Measurements from ENCODE around the gene RXFP1.

Gene RXFP1

DNA sequence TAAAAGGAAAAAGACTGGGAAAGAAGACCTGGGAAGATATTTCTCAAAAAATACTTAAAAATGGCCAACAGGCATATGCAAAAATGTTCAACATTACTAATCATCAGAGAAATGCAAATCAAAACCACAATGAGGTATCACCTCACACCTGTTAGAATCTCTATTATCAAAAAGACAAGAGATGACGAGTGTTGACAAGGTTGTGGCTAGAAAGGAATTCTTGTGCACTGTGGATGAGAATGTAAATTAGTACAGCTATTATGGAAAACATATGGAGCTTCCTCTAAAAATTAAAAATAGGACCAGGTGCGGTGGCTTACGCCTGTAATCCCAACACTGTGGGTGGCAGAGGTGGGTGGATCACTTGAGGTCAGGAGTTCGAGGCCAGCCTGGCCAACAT lies 100.0 kb downstream of the RXFP1 start:
- no peaks in the 10 kb centered on the region for H3K79me2 ChIP-seq (ENCODE audit: insufficient read depth, low read length)
- H3K4me3 ChIP-seq (ENCODE audit: insufficient read depth, low read length, poor library complexity, severe bottlenecking) = no peak overlapping the region
- H3K36me3 ChIP-seq (ENCODE audit: low read length) = no peaks in the 10 kb centered on the region
- TF ChIP-seq, protein P1, sequence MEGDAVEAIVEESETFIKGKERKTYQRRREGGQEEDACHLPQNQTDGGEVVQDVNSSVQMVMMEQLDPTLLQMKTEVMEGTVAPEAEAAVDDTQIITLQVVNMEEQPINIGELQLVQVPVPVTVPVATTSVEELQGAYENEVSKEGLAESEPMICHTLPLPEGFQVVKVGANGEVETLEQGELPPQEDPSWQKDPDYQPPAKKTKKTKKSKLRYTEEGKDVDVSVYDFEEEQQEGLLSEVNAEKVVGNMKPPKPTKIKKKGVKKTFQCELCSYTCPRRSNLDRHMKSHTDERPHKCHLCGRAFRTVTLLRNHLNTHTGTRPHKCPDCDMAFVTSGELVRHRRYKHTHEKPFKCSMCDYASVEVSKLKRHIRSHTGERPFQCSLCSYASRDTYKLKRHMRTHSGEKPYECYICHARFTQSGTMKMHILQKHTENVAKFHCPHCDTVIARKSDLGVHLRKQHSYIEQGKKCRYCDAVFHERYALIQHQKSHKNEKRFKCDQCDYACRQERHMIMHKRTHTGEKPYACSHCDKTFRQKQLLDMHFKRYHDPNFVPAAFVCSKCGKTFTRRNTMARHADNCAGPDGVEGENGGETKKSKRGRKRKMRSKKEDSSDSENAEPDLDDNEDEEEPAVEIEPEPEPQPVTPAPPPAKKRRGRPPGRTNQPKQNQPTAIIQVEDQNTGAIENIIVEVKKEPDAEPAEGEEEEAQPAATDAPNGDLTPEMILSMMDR (IDR thresholded peaks at IDR 0.05; ENCODE audit: insufficient read depth, low read length, poor library complexity, severe bottlenecking) = no peak
- no peak for TF ChIP-seq EZH2phosphoT487 (conservative IDR thresholded peaks at IDR 0.05; ENCODE audit: low read length)
- H3K9me3 ChIP-seq (ENCODE audit: insufficient read depth, low read length) = no peaks in the 10 kb centered on the region
- H3K27ac ChIP-seq (ENCODE audit: low read depth, low read length) = no peak overlapping the region
- H3K4me2 ChIP-seq (ENCODE audit: low read depth, low read length, poor library complexity, severe bottlenecking) = no peak overlapping the region
- no peak overlapping the region for H3K9ac ChIP-seq (ENCODE audit: low read length)
- no peak overlapping the region for H2AFZ ChIP-seq (ENCODE audit: low read depth, low read length, severe bottlenecking)
- no peaks in the 10 kb centered on the region for H3K9me2 ChIP-seq (replicated peaks; ENCODE audit: insufficient read depth, low read length)
- H3K27me3 ChIP-seq (ENCODE audit: low read length) = no peaks in the 10 kb centered on the region
- H4K20me1 ChIP-seq (ENCODE audit: low read depth, low read length) = no peaks in the 10 kb centered on the region
- no peaks in the 10 kb centered on the region for H3F3A ChIP-seq (ENCODE audit: insufficient read depth)

DNA sequence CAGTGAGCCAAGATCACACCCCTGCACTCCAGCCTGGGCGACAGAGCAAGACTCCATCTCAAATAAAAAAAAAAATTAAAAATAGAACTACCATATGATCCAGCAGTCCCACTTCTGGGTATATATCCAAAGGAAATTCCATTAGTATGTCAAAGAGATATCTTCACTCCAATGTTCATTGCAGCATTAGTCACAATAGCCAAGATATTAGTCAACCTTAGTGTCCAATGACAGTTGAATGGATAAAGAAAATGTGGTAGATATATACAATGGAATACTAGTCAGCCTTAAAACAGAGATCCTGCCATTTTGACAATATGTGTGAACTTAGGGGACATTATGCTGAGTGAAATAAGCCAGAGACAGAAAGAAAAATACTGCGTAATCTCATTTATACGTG lies 100.6 kb downstream of the RXFP1 start:
- H4K20me1 ChIP-seq (ENCODE audit: low read depth, low read length) = no peaks in the 10 kb centered on the region
- H3K9me3 ChIP-seq (ENCODE audit: insufficient read depth, low read length) = no peaks in the 10 kb centered on the region
- no peak for TF ChIP-seq EZH2phosphoT487 (conservative IDR thresholded peaks at IDR 0.05; ENCODE audit: low read length)
- TF ChIP-seq, protein P1 (IDR thresholded peaks at IDR 0.05; ENCODE audit: insufficient read depth, low read length, poor library complexity, severe bottlenecking) = no peak

DNA sequence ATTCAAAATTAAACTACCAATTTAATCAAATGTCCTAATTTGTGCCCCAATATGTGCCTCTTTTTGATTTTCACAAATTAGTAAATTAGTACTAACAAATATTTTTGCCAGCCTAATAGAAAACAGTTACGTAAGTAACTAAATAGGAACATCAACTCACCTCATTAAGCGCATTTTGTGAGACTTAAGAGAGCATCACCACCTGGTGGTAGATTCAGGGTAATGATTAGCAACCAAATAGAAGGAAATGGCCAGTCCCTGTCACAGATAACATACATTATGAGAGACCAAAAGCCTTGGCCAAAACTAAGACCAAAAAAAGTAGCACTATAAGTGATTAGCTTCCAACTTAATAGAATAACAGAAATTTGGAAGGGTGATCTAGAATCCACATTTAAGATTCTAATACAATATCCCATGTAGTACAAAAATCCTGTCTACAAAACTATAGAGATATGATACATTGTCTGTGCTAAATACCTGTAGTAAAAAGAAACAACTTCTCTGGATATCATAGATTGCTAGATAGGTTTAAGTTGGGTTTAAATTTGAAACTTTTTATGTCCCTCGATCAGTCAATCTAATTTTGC lies 103.3 kb downstream of the RXFP1 start:
- H2AFZ ChIP-seq (ENCODE audit: low read depth, low read length, severe bottlenecking) = no peak overlapping the region

More for the DNA sequence above, 100.6 kb downstream of the RXFP1 start:
- H2AFZ ChIP-seq (ENCODE audit: low read depth, low read length, severe bottlenecking) = no peak overlapping the region
- H3K36me3 ChIP-seq (ENCODE audit: low read length) = no peaks in the 10 kb centered on the region
- no peaks in the 10 kb centered on the region for H3K79me2 ChIP-seq (ENCODE audit: insufficient read depth, low read length)
- no peak overlapping the region for H3K9ac ChIP-seq (ENCODE audit: low read length)
- no peaks in the 10 kb centered on the region for H3K27me3 ChIP-seq (ENCODE audit: low read length)
- no peaks in the 10 kb centered on the region for H3K9me2 ChIP-seq (replicated peaks; ENCODE audit: insufficient read depth, low read length)
- no peak overlapping the region for H3K27ac ChIP-seq (ENCODE audit: low read depth, low read length)
- H3K4me2 ChIP-seq (ENCODE audit: low read depth, low read length, poor library complexity, severe bottlenecking) = no peak overlapping the region
- H3F3A ChIP-seq (ENCODE audit: insufficient read depth) = no peaks in the 10 kb centered on the region
- no peak overlapping the region for H3K4me3 ChIP-seq (ENCODE audit: insufficient read depth, low read length, poor library complexity, severe bottlenecking)

More for the DNA sequence above, 103.3 kb downstream of the RXFP1 start:
- no peaks in the 10 kb centered on the region for H3K36me3 ChIP-seq (ENCODE audit: low read length)
- H3K9ac ChIP-seq (ENCODE audit: low read length) = no peak overlapping the region
- no peaks in the 10 kb centered on the region for H3F3A ChIP-seq (ENCODE audit: insufficient read depth)
- H3K27me3 ChIP-seq (ENCODE audit: low read length) = no peaks in the 10 kb centered on the region
- no peak overlapping the region for H3K4me2 ChIP-seq (ENCODE audit: low read depth, low read length, poor library complexity, severe bottlenecking)
- no peaks in the 10 kb centered on the region for H3K9me3 ChIP-seq (ENCODE audit: insufficient read depth, low read length)
- no peak overlapping the region for H3K4me3 ChIP-seq (ENCODE audit: insufficient read depth, low read length, poor library complexity, severe bottlenecking)
- H4K20me1 ChIP-seq (ENCODE audit: low read depth, low read length) = no peaks in the 10 kb centered on the region
- H3K27ac ChIP-seq (ENCODE audit: low read depth, low read length) = no peak overlapping the region
- TF ChIP-seq EZH2phosphoT487 (conservative IDR thresholded peaks at IDR 0.05; ENCODE audit: low read length) = no peak
- TF ChIP-seq, protein P1 (IDR thresholded peaks at IDR 0.05; ENCODE audit: insufficient read depth, low read length, poor library complexity, severe bottlenecking) = peak; percentile 55
- H3K9me2 ChIP-seq (replicated peaks; ENCODE audit: insufficient read depth, low read length) = no peaks in the 10 kb centered on the region
- no peaks in the 10 kb centered on the region for H3K79me2 ChIP-seq (ENCODE audit: insufficient read depth, low read length)

Measured in SU-DHL-6 (cell line).